Measurements from ENCODE around the gene MRPL1. TPM values are rescaled to one million over a fixed set of nuclear protein-coding genes. Genes with fewer than 3 reads are reported as not detected.
"Not testable (repeated sequence)": the region's sequence is repeated elsewhere in the genome, so short reads cannot be mapped to it uniquely, and the experiment has no call there.

MRPL1 gene
- total RNA-seq, 1 donor from 2014 or later, result 48.5 TPM

GRCh38 chr4:77960367-77960766, 97.7 kb downstream of the MRPL1 start:
- H2AFZ ChIP-seq (replicated peaks), result no peak overlapping the region
- no peaks in the 10 kb centered on the region for H3F3A ChIP-seq (ENCODE audit: low read depth)
- no peak overlapping the region for H3K27ac ChIP-seq
- Mint-ChIP-seq H3K9me3 (no peaks in the 10 kb centered on the region), H3K36me3 (no peaks in the 10 kb centered on the region), H3K27ac (no peak overlapping the region), H3K27me3 (ENCODE audit: insufficient read depth, low read depth) (no peaks in the 10 kb centered on the region), H3K4me3 (no peak overlapping the region), H3K4me1 (no peaks in the 10 kb centered on the region)
- no peak overlapping the region for H3K9ac ChIP-seq
- no peak for TF ChIP-seq EZH2phosphoT487 (IDR thresholded peaks at IDR 0.05)
- TF ChIP-seq, protein P1, sequence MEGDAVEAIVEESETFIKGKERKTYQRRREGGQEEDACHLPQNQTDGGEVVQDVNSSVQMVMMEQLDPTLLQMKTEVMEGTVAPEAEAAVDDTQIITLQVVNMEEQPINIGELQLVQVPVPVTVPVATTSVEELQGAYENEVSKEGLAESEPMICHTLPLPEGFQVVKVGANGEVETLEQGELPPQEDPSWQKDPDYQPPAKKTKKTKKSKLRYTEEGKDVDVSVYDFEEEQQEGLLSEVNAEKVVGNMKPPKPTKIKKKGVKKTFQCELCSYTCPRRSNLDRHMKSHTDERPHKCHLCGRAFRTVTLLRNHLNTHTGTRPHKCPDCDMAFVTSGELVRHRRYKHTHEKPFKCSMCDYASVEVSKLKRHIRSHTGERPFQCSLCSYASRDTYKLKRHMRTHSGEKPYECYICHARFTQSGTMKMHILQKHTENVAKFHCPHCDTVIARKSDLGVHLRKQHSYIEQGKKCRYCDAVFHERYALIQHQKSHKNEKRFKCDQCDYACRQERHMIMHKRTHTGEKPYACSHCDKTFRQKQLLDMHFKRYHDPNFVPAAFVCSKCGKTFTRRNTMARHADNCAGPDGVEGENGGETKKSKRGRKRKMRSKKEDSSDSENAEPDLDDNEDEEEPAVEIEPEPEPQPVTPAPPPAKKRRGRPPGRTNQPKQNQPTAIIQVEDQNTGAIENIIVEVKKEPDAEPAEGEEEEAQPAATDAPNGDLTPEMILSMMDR (IDR thresholded peaks at IDR 0.05), result no peak
- TF ChIP-seq EZH2 (IDR thresholded peaks at IDR 0.05), result no peak
- H3K4me3 ChIP-seq, result no peak overlapping the region
- H3K27me3 ChIP-seq, result no peaks in the 10 kb centered on the region
- H3K4me1 ChIP-seq, result peaks cover 13% of the 10 kb centered on the region
- H3K36me3 ChIP-seq, result no peaks in the 10 kb centered on the region
- no peaks in the 10 kb centered on the region for H3K9me3 ChIP-seq (ENCODE audit: low read depth)
- no peak overlapping the region for H3K4me2 ChIP-seq
- DNase-seq (ENCODE audit: low spot score), result no peak
- no peaks in the 10 kb centered on the region for H3K79me2 ChIP-seq (ENCODE audit: low read depth)
- no peaks in the 10 kb centered on the region for H4K20me1 ChIP-seq (ENCODE audit: low read depth)

- Histone ChIP-seq H3K4me1 (no peaks in the 10 kb centered on the region), H3F3A (ENCODE audit: low read depth) (no peaks in the 10 kb centered on the region), H3K79me2 (ENCODE audit: low read depth) (no peaks in the 10 kb centered on the region), H3K9me3 (ENCODE audit: low read depth) (no peaks in the 10 kb centered on the region), H3K27me3 (no peaks in the 10 kb centered on the region), H2AFZ (replicated peaks) (no peak overlapping the region), H3K4me2 (no peak overlapping the region), H3K27ac (no peak overlapping the region), H3K36me3 (no peaks in the 10 kb centered on the region), H3K9ac (no peak overlapping the region), H3K4me3 (no peak overlapping the region), H4K20me1 (ENCODE audit: low read depth) (no peaks in the 10 kb centered on the region)
- Mint-ChIP-seq H3K36me3 (no peaks in the 10 kb centered on the region), H3K9me3 (peaks cover 2% of the 10 kb centered on the region), H3K27me3 (ENCODE audit: insufficient read depth, low read depth) (peaks cover 2% of the 10 kb centered on the region), H3K27ac (no peak overlapping the region), H3K4me1 (no peaks in the 10 kb centered on the region), H3K4me3 (no peak overlapping the region)
- TF ChIP-seq EZH2phosphoT487 (IDR thresholded peaks at IDR 0.05) (no peak), EZH2 (IDR thresholded peaks at IDR 0.05) (no peak)
- TF ChIP-seq, protein P1 (IDR thresholded peaks at IDR 0.05), result no peak
- DNase-seq (ENCODE audit: low spot score), result no peak
These were observed 100.4 kb downstream of the MRPL1 start for GRCh38 chr4:77963004-77963403.

DNA sequence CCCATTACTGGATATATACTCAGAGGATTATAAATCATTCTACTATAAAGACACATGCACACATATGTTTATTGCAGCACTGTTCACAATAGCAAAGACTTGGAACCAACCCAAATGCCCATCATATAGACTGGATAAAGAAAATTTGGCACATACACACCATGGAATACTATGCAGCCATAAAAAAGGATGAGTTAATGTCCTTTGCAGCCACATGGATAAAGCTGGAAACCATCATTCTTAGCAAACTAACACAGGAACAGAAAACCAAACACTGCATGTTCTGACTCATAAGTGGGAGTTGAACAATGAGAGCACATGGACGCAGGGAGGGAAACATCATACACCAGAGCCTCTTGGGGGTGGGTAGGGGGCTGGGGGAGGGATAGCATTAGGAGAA, 111.0 kb downstream of the MRPL1 start:
- H3K27ac ChIP-seq; H3K27me3 ChIP-seq; H3K36me3 Mint-ChIP-seq; H3K4me1 Mint-ChIP-seq; H3K4me3 ChIP-seq; H2AFZ ChIP-seq (replicated peaks); H3F3A ChIP-seq (ENCODE audit: low read depth); H3K4me3 Mint-ChIP-seq; DNase-seq (ENCODE audit: low spot score); H3K79me2 ChIP-seq (ENCODE audit: low read depth); H3K9ac ChIP-seq; H3K4me1 ChIP-seq; H4K20me1 ChIP-seq (ENCODE audit: low read depth); H3K4me2 ChIP-seq; H3K9me3 Mint-ChIP-seq; H3K27ac Mint-ChIP-seq; H3K9me3 ChIP-seq (ENCODE audit: low read depth); H3K36me3 ChIP-seq; H3K27me3 Mint-ChIP-seq (ENCODE audit: insufficient read depth, low read depth): not testable (repeated sequence)

DNA sequence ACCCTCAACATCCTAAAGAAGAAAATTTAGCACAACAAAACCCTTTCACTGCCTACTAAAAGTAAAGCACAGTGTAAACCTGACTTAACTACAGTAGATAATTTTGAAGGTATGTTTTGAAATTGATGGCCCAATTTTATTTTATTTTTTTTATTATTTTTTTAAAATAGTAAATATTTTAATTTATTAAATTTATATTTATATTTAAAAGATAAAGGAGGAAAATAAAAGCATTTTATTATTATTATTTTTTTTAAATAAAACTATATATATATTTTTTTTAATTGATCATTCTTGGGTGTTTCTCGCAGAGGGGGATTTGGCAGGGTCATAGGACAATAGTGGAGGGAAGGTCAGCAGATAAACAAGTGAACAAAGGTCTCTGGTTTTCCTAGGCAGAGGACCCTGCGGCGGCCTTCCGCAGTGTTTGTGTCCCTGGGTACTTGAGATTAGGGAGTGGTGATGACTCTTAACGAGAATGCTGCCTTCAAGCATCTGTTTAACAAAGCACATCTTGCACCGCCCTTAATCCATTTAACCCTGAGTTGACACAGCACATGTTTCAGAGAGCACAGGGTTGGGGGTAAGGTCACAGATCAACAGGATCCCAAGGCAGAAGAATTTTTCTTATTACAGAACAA, 120.4 kb downstream of the MRPL1 start:
- H3K27ac Mint-ChIP-seq; H3K4me2 ChIP-seq; H3K4me1 ChIP-seq; H3K4me3 Mint-ChIP-seq; H3K9ac ChIP-seq; H3K4me3 ChIP-seq; H2AFZ ChIP-seq (replicated peaks); H3K27ac ChIP-seq; H3K36me3 ChIP-seq; H3K4me1 Mint-ChIP-seq; H3K79me2 ChIP-seq (ENCODE audit: low read depth); H3F3A ChIP-seq (ENCODE audit: low read depth); H3K36me3 Mint-ChIP-seq; H3K27me3 ChIP-seq; H4K20me1 ChIP-seq (ENCODE audit: low read depth); H3K27me3 Mint-ChIP-seq (ENCODE audit: insufficient read depth, low read depth); H3K9me3 ChIP-seq (ENCODE audit: low read depth): not testable (repeated sequence)
- peak; percentile 14 for DNase-seq (ENCODE audit: low spot score)
- H3K9me3 Mint-ChIP-seq, result peaks cover 16% of the 10 kb centered on the region

- H3K36me3 ChIP-seq; H3K36me3 Mint-ChIP-seq; H3K27me3 Mint-ChIP-seq (ENCODE audit: insufficient read depth, low read depth); H3K9me3 ChIP-seq (ENCODE audit: low read depth); H3K4me2 ChIP-seq; H3K27ac Mint-ChIP-seq; H3K27me3 ChIP-seq; H4K20me1 ChIP-seq (ENCODE audit: low read depth); H3K9ac ChIP-seq; DNase-seq (ENCODE audit: low spot score); H3K4me3 ChIP-seq; H3K27ac ChIP-seq; H2AFZ ChIP-seq (replicated peaks); H3K4me1 Mint-ChIP-seq; H3K4me3 Mint-ChIP-seq; H3K4me1 ChIP-seq; H3F3A ChIP-seq (ENCODE audit: low read depth); H3K79me2 ChIP-seq (ENCODE audit: low read depth): not testable (repeated sequence)
- peaks cover 16% of the 10 kb centered on the region for H3K9me3 Mint-ChIP-seq
These were observed 121.1 kb downstream of the MRPL1 start for GRCh38 chr4:77983612-77984311.

Measured in neural progenitor cell (in vitro differentiated cells).